ENCODE results near the gene CCNB3. TPM values are rescaled to one million over a fixed set of nuclear protein-coding genes. Genes with fewer than 3 reads are reported as not detected.

The CCNB3 gene
- total RNA-seq, 1 experiment from 2014 or later: 0.35 TPM

DNA sequence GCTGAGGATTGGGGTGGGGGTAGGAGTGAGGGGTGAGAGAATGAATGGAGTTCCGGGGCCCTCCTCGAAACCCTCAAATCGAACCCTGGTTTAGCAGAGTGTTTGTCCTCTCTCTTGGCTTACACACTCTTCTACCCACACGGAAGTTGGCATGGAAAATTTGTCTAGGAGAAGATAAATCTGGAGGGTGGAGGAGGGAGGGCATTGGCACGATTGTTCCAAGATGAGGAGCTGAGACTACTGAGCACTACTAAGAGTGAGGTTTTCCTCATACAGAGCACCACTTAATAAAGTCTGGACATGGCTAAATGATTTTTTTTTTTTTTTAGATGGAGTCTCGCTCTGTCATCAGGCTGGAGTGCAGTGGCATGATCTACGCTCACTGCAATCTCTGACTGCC, 37.2 kb upstream of the CCNB3 start:
- peaks cover 50 to 52% of the 10 kb centered on the region in 2 experiments for H3K9me3 Mint-ChIP-seq
- no peak for DNase-seq

More for the DNA sequence above, 37.2 kb upstream of the CCNB3 start:
- no peak overlapping the region for H3K4me3 Mint-ChIP-seq
- Histone ChIP-seq H3K27ac (ENCODE audit: insufficient read length, low read depth, low read length) (no peak overlapping the region), H3K4me1 (ENCODE audit: insufficient read depth, low read length) (no peaks in the 10 kb centered on the region), H2BK12ac (ENCODE audit: insufficient read length, low read depth, low read length) (no peak overlapping the region), H2AK5ac (ENCODE audit: insufficient read length, low read length) (no peak overlapping the region), H3K23ac (ENCODE audit: insufficient read length, low read depth, low read length) (no peak overlapping the region), H3K23me2 (ENCODE audit: insufficient read length, low read depth, low read length, poor library complexity, severe bottlenecking) (no peaks in the 10 kb centered on the region), H2BK120ac (ENCODE audit: low read depth, low read length, poor library complexity, severe bottlenecking) (no peak overlapping the region), H3K56ac (ENCODE audit: insufficient read length, low read depth, low read length) (no peak overlapping the region), H2AFZ (ENCODE audit: low read length) (no peak overlapping the region), H4K20me1 (ENCODE audit: control insufficient read depth, insufficient read depth, insufficient read length) (no peaks in the 10 kb centered on the region), H4K5ac (ENCODE audit: insufficient read length, low read depth, low read length) (no peak overlapping the region), H3K79me2 (ENCODE audit: insufficient read depth, low read length) (no peaks in the 10 kb centered on the region), H3K9me3 (ENCODE audit: control insufficient read depth, low read depth, low read length) (no peaks in the 10 kb centered on the region), H3K14ac (ENCODE audit: insufficient read depth, low read length) (no peak overlapping the region), H3K9ac (ENCODE audit: extremely low read depth, insufficient read length, low read length) (no peak overlapping the region), H3K18ac (ENCODE audit: insufficient read length, low read depth, low read length) (no peak overlapping the region), H3K4ac (ENCODE audit: low read depth, low read length) (no peak overlapping the region), H2BK15ac (ENCODE audit: low read depth, low read length) (no peak overlapping the region), H2BK20ac (ENCODE audit: low read depth, low read length, poor library complexity, severe bottlenecking) (no peak overlapping the region), H2BK5ac (ENCODE audit: insufficient read length, low read length) (no peak overlapping the region), H3K27me3 (ENCODE audit: insufficient read depth, low read length) (no peaks in the 10 kb centered on the region), H3T11ph (ENCODE audit: low read length) (no peak overlapping the region), H3K4me2 (ENCODE audit: insufficient read depth, insufficient read length, low read length) (no peak overlapping the region), H4K8ac (replicated peaks; ENCODE audit: insufficient read length, low read depth, low read length) (no peak overlapping the region), H3K79me1 (ENCODE audit: insufficient read depth, low read depth, low read length, poor library complexity, severe bottlenecking) (no peaks in the 10 kb centered on the region), H4K91ac (ENCODE audit: insufficient read length, low read depth, low read length) (no peak overlapping the region)
- H3K27me3 Mint-ChIP-seq (ENCODE audit: low read depth): no peaks in the 10 kb centered on the region
- WGBS (ENCODE audit: extremely low coverage, insufficient read length, low lambda C conversion rate): no CpG with 5 or more reads among the region's 7 CpGs
- TF ChIP-seq, protein P1, sequence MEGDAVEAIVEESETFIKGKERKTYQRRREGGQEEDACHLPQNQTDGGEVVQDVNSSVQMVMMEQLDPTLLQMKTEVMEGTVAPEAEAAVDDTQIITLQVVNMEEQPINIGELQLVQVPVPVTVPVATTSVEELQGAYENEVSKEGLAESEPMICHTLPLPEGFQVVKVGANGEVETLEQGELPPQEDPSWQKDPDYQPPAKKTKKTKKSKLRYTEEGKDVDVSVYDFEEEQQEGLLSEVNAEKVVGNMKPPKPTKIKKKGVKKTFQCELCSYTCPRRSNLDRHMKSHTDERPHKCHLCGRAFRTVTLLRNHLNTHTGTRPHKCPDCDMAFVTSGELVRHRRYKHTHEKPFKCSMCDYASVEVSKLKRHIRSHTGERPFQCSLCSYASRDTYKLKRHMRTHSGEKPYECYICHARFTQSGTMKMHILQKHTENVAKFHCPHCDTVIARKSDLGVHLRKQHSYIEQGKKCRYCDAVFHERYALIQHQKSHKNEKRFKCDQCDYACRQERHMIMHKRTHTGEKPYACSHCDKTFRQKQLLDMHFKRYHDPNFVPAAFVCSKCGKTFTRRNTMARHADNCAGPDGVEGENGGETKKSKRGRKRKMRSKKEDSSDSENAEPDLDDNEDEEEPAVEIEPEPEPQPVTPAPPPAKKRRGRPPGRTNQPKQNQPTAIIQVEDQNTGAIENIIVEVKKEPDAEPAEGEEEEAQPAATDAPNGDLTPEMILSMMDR (conservative IDR thresholded peaks at IDR 0.05): no peak
- peaks cover 0 to 2% (median 0%) of the 10 kb centered on the region in 3 experiments; a peak in 1 of 7 replicates for H3K36me3 Mint-ChIP-seq (ENCODE audit: insufficient read depth in 1 of 3, low read depth in 3 of 3)
- H3K4me1 Mint-ChIP-seq: peaks cover 0 to 12% of the 10 kb centered on the region in 2 experiments; a peak in 2 of 4 replicates
- H3K27ac Mint-ChIP-seq: no peak overlapping the region

Data from H9 (cell line).